ENCODE results near the gene SH3RF3. TPM values are rescaled to one million over a fixed set of nuclear protein-coding genes. Genes with fewer than 3 reads are reported as not detected.

The SH3RF3 gene
- total RNA-seq, 1 experiment from 2014 or later: 0.98 TPM

GRCh38 chr2:109322641-109323040, 193.6 kb downstream of the SH3RF3 start:
- no peak overlapping the region for H3K4me3 Mint-ChIP-seq (ENCODE audit: unreplicated experiment)
- H3K36me3 ChIP-seq (ENCODE audit: control insufficient read depth, insufficient read depth, low read length): no peaks in the 10 kb centered on the region
- no peak overlapping the region for H3K27ac Mint-ChIP-seq (ENCODE audit: unreplicated experiment)
- no TSS peak for BruUV-seq (replicated peaks)
- no peaks in the 10 kb centered on the region for H3K9me3 Mint-ChIP-seq (ENCODE audit: unreplicated experiment)
- H3K4me1 ChIP-seq: no peaks in the 10 kb centered on the region
- no peak for DNase-seq
- H3K4me1 Mint-ChIP-seq (ENCODE audit: low read depth, unreplicated experiment): no peaks in the 10 kb centered on the region
- ChIA-PET CTCF (no interaction called here), POLR2A (no interaction called here)
- H3K27me3 Mint-ChIP-seq (ENCODE audit: insufficient read depth, unreplicated experiment): peaks cover 37% of the 10 kb centered on the region
- H3K27me3 ChIP-seq (replicated peaks; ENCODE audit: control insufficient read depth, insufficient read depth, low read length): no peaks in the 10 kb centered on the region
- intact Hi-C loops (cut with micrococcal nuclease; ENCODE audit: unreplicated experiment): no loop called here
- TF ChIP-seq CTCF (IDR thresholded peaks at IDR 0.05; ENCODE audit: insufficient read depth in 1 of 2, low read depth in 1 of 2, low read length in 1 of 2, severe bottlenecking in 1 of 2, unreplicated experiment in 1 of 2): no peak
- no peak overlapping the region for H3K4me3 ChIP-seq (ENCODE audit: low read depth, low read length)
- no peaks in the 10 kb centered on the region for H3K36me3 Mint-ChIP-seq (ENCODE audit: insufficient read depth, unreplicated experiment)
- H3K9me3 ChIP-seq: no peaks in the 10 kb centered on the region

- intact Hi-C loops (cut with micrococcal nuclease; ENCODE audit: unreplicated experiment): no loop called here
- Mint-ChIP-seq H3K4me1 (ENCODE audit: low read depth, unreplicated experiment) (no peaks in the 10 kb centered on the region), H3K27me3 (ENCODE audit: insufficient read depth, unreplicated experiment) (peaks cover 45% of the 10 kb centered on the region), H3K27ac (ENCODE audit: unreplicated experiment) (no peak overlapping the region), H3K4me3 (ENCODE audit: unreplicated experiment) (no peak overlapping the region), H3K36me3 (ENCODE audit: insufficient read depth, unreplicated experiment) (no peaks in the 10 kb centered on the region), H3K9me3 (ENCODE audit: unreplicated experiment) (peaks cover 10% of the 10 kb centered on the region)
- Histone ChIP-seq H3K4me1 (no peaks in the 10 kb centered on the region), H3K36me3 (ENCODE audit: control insufficient read depth, insufficient read depth, low read length) (no peaks in the 10 kb centered on the region), H3K27me3 (replicated peaks; ENCODE audit: control insufficient read depth, insufficient read depth, low read length) (no peaks in the 10 kb centered on the region), H3K4me3 (ENCODE audit: low read depth, low read length) (no peak overlapping the region), H3K9me3 (no peaks in the 10 kb centered on the region)
- no peak for TF ChIP-seq CTCF (IDR thresholded peaks at IDR 0.05; ENCODE audit: insufficient read depth in 1 of 2, low read depth in 1 of 2, low read length in 1 of 2, severe bottlenecking in 1 of 2, unreplicated experiment in 1 of 2)
- ChIA-PET CTCF (no interaction called here), POLR2A (no interaction called here)
- BruUV-seq (replicated peaks): no TSS peak
- DNase-seq: no peak
Observed at GRCh38 chr2:109324861-109325260, 195.9 kb downstream of the SH3RF3 start.

GRCh38 chr2:109325570-109325969, 196.6 kb downstream of the SH3RF3 start:
- intact Hi-C loops (cut with micrococcal nuclease; ENCODE audit: unreplicated experiment): no loop called here
- ChIA-PET CTCF (no interaction called here), POLR2A (no interaction called here)
- Histone ChIP-seq H3K9me3 (no peaks in the 10 kb centered on the region), H3K36me3 (ENCODE audit: control insufficient read depth, insufficient read depth, low read length) (no peaks in the 10 kb centered on the region), H3K27me3 (replicated peaks; ENCODE audit: control insufficient read depth, insufficient read depth, low read length) (no peaks in the 10 kb centered on the region), H3K4me1 (no peaks in the 10 kb centered on the region), H3K4me3 (ENCODE audit: low read depth, low read length) (no peak overlapping the region)
- peaks cover 10% of the 10 kb centered on the region for H3K9me3 Mint-ChIP-seq (ENCODE audit: unreplicated experiment)
- H3K4me1 Mint-ChIP-seq (ENCODE audit: low read depth, unreplicated experiment): no peaks in the 10 kb centered on the region
- peaks cover 46% of the 10 kb centered on the region for H3K27me3 Mint-ChIP-seq (ENCODE audit: insufficient read depth, unreplicated experiment)
- H3K4me3 Mint-ChIP-seq (ENCODE audit: unreplicated experiment): no peak overlapping the region
- no peaks in the 10 kb centered on the region for H3K36me3 Mint-ChIP-seq (ENCODE audit: insufficient read depth, unreplicated experiment)
- no peak for DNase-seq
- no peak overlapping the region for H3K27ac Mint-ChIP-seq (ENCODE audit: unreplicated experiment)
- no TSS peak for BruUV-seq (replicated peaks)
- no peak for TF ChIP-seq CTCF (IDR thresholded peaks at IDR 0.05; ENCODE audit: insufficient read depth in 1 of 2, low read depth in 1 of 2, low read length in 1 of 2, severe bottlenecking in 1 of 2, unreplicated experiment in 1 of 2)

All from Caco-2 (cell line).